A549 (cell line): Measurements from ENCODE around the gene DAGLA. TPM values are rescaled to one million over a fixed set of nuclear protein-coding genes. Genes with fewer than 3 reads are reported as not detected.

Experiments
- ATAC-seq, 2 experiments: fragments of 200-7000 bp in 1 of 2; fragments of >200 bp in 1 of 2; cut with Nextera tagmentation in 1 of 2; cut with Tn5 transposase in 1 of 2; 3 replicates each; pipeline versions ENCODE4 v1.8.0 to v1.9.1; 2018 to 2020; ENCODE audit warnings: mild to moderate bottlenecking in 1 of 2, moderate library complexity in 1 of 2
- CTCF ChIA-PET: fragments of 300-600 bp; sonication (Branson Sonifier 250); formaldehyde crosslinking; extraction: SDS; loops from one replicate; lab custom pipeline; 2021; ENCODE audit warnings: antibody characterized with exemption, inconsistent platforms; lab: Yijun Ruan, JAX
- POLR2A ChIA-PET: fragments of 350-600 bp; formaldehyde crosslinking; extraction: SDS; loops from one replicate; lab custom pipeline; 2021; ENCODE audit warnings: antibody characterized with exemption, inconsistent platforms; lab: Yijun Ruan, JAX
- DNase-seq, 2 experiments: peaks; one replicate each; pipeline versions ENCODE4 v3.0.0 to v3.0.0-alpha.2; 2011 to 2016; ENCODE audit warnings: low read depth in 1 of 2, low spot score in 1 of 2
- FAIRE-seq: peaks from 2 replicates; lab custom pipeline; 2011; peaks lifted over from hg19 to GRCh38; lab: Jason Lieb, UNC
- H3K27ac ChIP-seq, 2 experiments: fragments of >200 bp; sonication (Bioruptor Twin); formaldehyde crosslinking; 3 replicates each; pipeline ENCODE4 v1.5.1; 2016 to 2017
- H3K4me1 ChIP-seq: fragments of >200 bp; sonication (Bioruptor Twin); formaldehyde crosslinking; 3 replicates; pipeline ENCODE4 v1.6.1; 2016
- H3K4me2 ChIP-seq: fragments of >200 bp; sonication (Bioruptor Twin); formaldehyde crosslinking; 3 replicates; pipeline ENCODE4 v1.6.1; 2016
- H3K4me3 ChIP-seq: fragments of >200 bp; sonication (Bioruptor Twin); formaldehyde crosslinking; 3 replicates; pipeline ENCODE4 v1.5.1; 2016
- H3K9me3 ChIP-seq: fragments of >200 bp; sonication (Bioruptor Twin); formaldehyde crosslinking; 3 replicates; pipeline ENCODE4 v1.6.1; 2016
- CHD2 ChIP-seq: fragments of 150-350 bp; IDR thresholded peaks from 2 replicates; pipeline ENCODE4 v1.6.1; 2014; ENCODE audit warnings: low read length; ENCODE audit not compliant: partially characterized antibody
- ESRRA ChIP-seq: fragments of 150-350 bp; IDR thresholded peaks from 2 replicates; pipeline ENCODE4 v1.6.1; 2014; ENCODE audit warnings: mild to moderate bottlenecking, low read length, borderline replicate concordance
- FOXS1 ChIP-seq: fragments of 250-450 bp; sonication (Bioruptor Pico); IDR thresholded peaks from 2 replicates; pipeline ENCODE4 v1.5.0; 2020; ENCODE audit warnings: mild to moderate bottlenecking, moderate library complexity
- HDAC2 ChIP-seq: fragments of 200-600 bp; sonication (generic); IDR thresholded peaks from 2 replicates; pipeline ENCODE4 v1.6.1; 2016
- HES2 ChIP-seq: fragments of >200 bp; sonication (Bioruptor Twin); formaldehyde crosslinking; IDR thresholded peaks from 2 replicates; pipeline ENCODE4 v1.6.1; 2016
- HEYL ChIP-seq: fragments of 250-450 bp; sonication (Bioruptor Pico); IDR thresholded peaks from 2 replicates; pipeline ENCODE4 v1.8.0; 2021; ENCODE audit warnings: mild to moderate bottlenecking, moderate library complexity
- HOXB13 ChIP-seq: fragments of 250-450 bp; sonication (Bioruptor Pico); IDR thresholded peaks from 2 replicates; pipeline ENCODE4 v1.5.0; 2020; ENCODE audit warnings: low read depth, mild to moderate bottlenecking, moderate library complexity
- HOXB5 ChIP-seq: fragments of 250-450 bp; sonication (Bioruptor Pico); IDR thresholded peaks from 2 replicates; pipeline ENCODE4 v1.5.0; 2020; ENCODE audit warnings: mild to moderate bottlenecking, moderate library complexity
- JUN ChIP-seq, 2 experiments: fragments of >200 bp; sonication (Bioruptor Twin); formaldehyde crosslinking; IDR thresholded peaks; 2 replicates in 1 of 2; 3 replicates in 1 of 2; pipeline ENCODE4 v1.6.1; 2016 to 2017
- KDM1A ChIP-seq: fragments of 200-600 bp; sonication (generic); IDR thresholded peaks from 2 replicates; pipeline ENCODE4 v1.6.1; 2016; ENCODE audit warnings: low read depth, mild to moderate bottlenecking
- NR3C1 ChIP-seq: fragments of >200 bp; sonication (Bioruptor Twin); formaldehyde crosslinking; IDR thresholded peaks from 3 replicates; pipeline ENCODE4 v1.6.1; 2017
- PHF8 ChIP-seq: fragments of 200-600 bp; sonication (generic); IDR thresholded peaks from 2 replicates; pipeline ENCODE4 v1.6.1; 2016; ENCODE audit warnings: low read depth, mild to moderate bottlenecking, antibody characterized with exemption, moderate library complexity, borderline replicate concordance
- RNF2 ChIP-seq: fragments of 200-600 bp; sonication (generic); IDR thresholded peaks from 2 replicates; pipeline ENCODE4 v1.6.1; 2016; ENCODE audit warnings: low read depth, mild to moderate bottlenecking, antibody characterized with exemption, moderate library complexity, borderline replicate concordance
- SMC3 ChIP-seq: fragments of >200 bp; sonication (Bioruptor Twin); formaldehyde crosslinking; IDR thresholded peaks from 3 replicates; pipeline ENCODE4 v1.6.1; 2018; ENCODE audit warnings: inconsistent platforms
- ZFP36 ChIP-seq: fragments of 450-650 bp; IDR thresholded peaks from 2 replicates; pipeline ENCODE4 v1.6.1; 2014; ENCODE audit warnings: borderline replicate concordance; ENCODE audit not compliant: partially characterized antibody
- ZNF302 ChIP-seq: fragments of 250-450 bp; sonication (Bioruptor Pico); IDR thresholded peaks from 2 replicates; pipeline ENCODE4 v1.9.0; 2021; ENCODE audit warnings: inconsistent platforms, mild to moderate bottlenecking, moderate library complexity
- ZSCAN20 ChIP-seq: fragments of 250-450 bp; sonication (Bioruptor Pico); IDR thresholded peaks from 2 replicates; pipeline ENCODE4 v1.8.0; 2022; ENCODE audit warnings: mild to moderate bottlenecking, moderate library complexity
- WGBS: methylation state at CpG from one replicate; pipeline ENCODE4 v1.1.6; 2017; ENCODE audit errors: missing lambda C conversion rate; 5-methylcytosine and 5-hydroxymethylcytosine counted together
- polyA plus RNA-seq, 4 experiments: library from polyadenylated mRNA; depleted of rRNA in 3 of 4; stranded (reverse); fragments of >200 nt; fragmentation: RNase III in 1 of 4; extraction: RNeasy Plus Mini Kit Qiagen cat#74134 plus additional on column Dnase treatment in 1 of 4; gene quantifications; 2 replicates in 3 of 4; 3 replicates in 1 of 4; pipeline ENCODE4 v1.2.3, GENCODE V29; 2011 to 2017
- TF ChIP-seq, protein P1 (sequence below): fragments of 200-600 bp; sonication (generic); IDR thresholded peaks from 2 replicates; pipeline ENCODE4 v1.6.1; 2016; ENCODE audit warnings: antibody characterized with exemption, mild to moderate bottlenecking, moderate library complexity
- TF ChIP-seq, protein P2 (sequence below): IDR thresholded peaks from 2 replicates; pipeline ENCODE4 v1.6.1; 2012; ENCODE audit warnings: low read depth, borderline replicate concordance
- TF ChIP-seq, protein P3 (sequence below): IDR thresholded peaks from 2 replicates; pipeline ENCODE4 v1.6.1; 2012

Gene DAGLA
- polyA plus RNA-seq, 2 of the 4 experiments (the other 2 are of a cell fraction), result 0.93 to 2.5 TPM

DNA sequence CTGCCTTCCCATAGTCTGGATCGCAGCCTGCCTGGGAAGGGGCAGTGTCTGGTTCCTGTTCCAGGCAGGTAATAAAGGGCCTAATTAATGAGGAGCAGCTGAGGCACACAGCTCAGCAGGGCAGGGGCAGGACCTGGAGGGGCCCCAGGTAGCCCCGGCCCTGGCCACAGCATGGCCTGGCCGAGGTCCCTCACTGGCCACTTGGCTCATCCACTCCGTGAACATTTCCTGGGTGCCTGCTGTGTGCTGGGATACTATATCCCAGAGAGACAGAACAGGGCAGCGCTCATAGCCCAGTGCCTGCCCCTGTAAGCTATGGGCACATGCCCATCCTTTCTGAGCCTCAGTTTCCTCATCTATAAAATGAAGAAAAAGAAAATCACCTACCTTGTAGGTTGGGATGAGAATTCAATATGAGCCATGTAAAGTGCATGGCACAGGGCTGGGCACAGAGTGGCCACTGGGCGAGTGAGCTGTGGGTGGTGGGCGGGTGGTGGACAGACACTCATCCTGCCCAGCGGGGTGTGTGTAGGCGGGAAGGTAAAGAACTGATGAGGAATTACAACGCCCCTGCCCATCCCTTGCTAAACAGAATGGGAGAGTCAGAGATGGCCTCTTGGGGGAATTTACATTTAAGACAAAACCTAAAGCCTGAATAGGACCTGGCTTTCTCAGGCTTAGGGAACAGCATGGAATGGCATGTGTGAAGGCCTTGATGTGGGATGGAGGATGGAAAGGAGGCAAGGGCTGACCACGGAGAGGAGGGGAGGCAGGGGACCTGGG is 81.4 kb downstream of the DAGLA start (continued):
- TF ChIP-seq HOXB5 (CRISPR knock-in tag) (no peak), FOXS1 (no peak)
- TF ChIP-seq, protein P1, sequence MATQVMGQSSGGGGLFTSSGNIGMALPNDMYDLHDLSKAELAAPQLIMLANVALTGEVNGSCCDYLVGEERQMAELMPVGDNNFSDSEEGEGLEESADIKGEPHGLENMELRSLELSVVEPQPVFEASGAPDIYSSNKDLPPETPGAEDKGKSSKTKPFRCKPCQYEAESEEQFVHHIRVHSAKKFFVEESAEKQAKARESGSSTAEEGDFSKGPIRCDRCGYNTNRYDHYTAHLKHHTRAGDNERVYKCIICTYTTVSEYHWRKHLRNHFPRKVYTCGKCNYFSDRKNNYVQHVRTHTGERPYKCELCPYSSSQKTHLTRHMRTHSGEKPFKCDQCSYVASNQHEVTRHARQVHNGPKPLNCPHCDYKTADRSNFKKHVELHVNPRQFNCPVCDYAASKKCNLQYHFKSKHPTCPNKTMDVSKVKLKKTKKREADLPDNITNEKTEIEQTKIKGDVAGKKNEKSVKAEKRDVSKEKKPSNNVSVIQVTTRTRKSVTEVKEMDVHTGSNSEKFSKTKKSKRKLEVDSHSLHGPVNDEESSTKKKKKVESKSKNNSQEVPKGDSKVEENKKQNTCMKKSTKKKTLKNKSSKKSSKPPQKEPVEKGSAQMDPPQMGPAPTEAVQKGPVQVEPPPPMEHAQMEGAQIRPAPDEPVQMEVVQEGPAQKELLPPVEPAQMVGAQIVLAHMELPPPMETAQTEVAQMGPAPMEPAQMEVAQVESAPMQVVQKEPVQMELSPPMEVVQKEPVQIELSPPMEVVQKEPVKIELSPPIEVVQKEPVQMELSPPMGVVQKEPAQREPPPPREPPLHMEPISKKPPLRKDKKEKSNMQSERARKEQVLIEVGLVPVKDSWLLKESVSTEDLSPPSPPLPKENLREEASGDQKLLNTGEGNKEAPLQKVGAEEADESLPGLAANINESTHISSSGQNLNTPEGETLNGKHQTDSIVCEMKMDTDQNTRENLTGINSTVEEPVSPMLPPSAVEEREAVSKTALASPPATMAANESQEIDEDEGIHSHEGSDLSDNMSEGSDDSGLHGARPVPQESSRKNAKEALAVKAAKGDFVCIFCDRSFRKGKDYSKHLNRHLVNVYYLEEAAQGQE, result no peak
- TF ChIP-seq, all 56 proteins: peak for 0

- 83% methylated on average over 8 of the region's 10 CpGs for WGBS
- CTCF ChIA-PET, result interaction anchor here (1.0 kb wide), 1 partner anchor 26 kb away, joined by 3 read pairs; no protein-coding TSS in a partner anchor
- no peak for TF ChIP-seq PHF8
- no peak for TF ChIP-seq RNF2
- no peak for TF ChIP-seq HEYL (CRISPR knock-in tag)
- no peak for TF ChIP-seq CHD2
These were observed 82.0 kb downstream of the DAGLA start for GRCh38 chr11:61762223-61762615.

DNA sequence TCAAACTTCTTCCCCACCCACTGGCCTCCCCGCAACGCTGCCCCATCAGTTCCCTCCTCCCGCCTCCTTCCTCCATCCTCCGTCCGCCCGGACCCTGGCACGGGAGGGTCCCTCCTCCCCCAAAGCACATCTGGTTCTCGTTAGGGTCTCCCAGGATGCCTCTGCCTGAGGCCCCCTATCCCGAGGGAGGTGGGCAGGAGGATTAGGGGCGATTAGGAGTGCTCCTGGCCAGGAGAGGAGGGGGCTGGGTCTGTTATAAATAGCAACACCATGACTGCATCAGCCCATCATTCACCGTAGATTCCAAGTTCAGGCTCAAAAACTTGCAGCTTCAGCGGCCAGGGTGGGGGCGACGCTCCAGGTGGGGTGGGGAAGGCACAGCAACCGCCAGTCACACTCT is 82.6 kb downstream of the DAGLA start:
- Histone ChIP-seq H3K4me3 (no peak overlapping the region), H3K4me1 (peaks cover 69% of the 10 kb centered on the region)

More at GRCh38 chr11:61762223-61762615, 82.0 kb downstream of the DAGLA start:
- POLR2A ChIA-PET, result no interaction called here
- Histone ChIP-seq H3K9me3 (no peaks in the 10 kb centered on the region), H3K4me2 (no peak overlapping the region), H3K4me3 (no peak overlapping the region), H3K4me1 (peaks cover 75% of the 10 kb centered on the region), H3K27ac (peak overlapping the region in 1 of 2 experiments; percentile 56; a peak in 3 of 6 replicates)
- no peak for FAIRE-seq
- DNase-seq, result no peak
- ATAC-seq, result no peak

More for the DNA sequence above, 82.6 kb downstream of the DAGLA start:
- DNase-seq, result no peak
- 77% methylated on average over 11 of the region's 15 CpGs for WGBS
- peak overlapping the region in 1 of 2 experiments; percentile 9; a peak in 1 of 6 replicates for H3K27ac ChIP-seq
- no peak for ATAC-seq
- POLR2A ChIA-PET, result no interaction called here
- CTCF ChIA-PET, result interaction anchor here (1.0 to 7.2 kb wide), 3 partner anchors 15 to 29 kb away, joined by 3 to 42 read pairs (median 12); no protein-coding TSS in a partner anchor
- no peak for FAIRE-seq
- TF ChIP-seq HOXB13 (CRISPR knock-in tag), result no peak
- TF ChIP-seq ZFP36, result no peak
- TF ChIP-seq NR3C1, result no peak
- no peak for TF ChIP-seq HES2
- no peak for TF ChIP-seq RNF2
- TF ChIP-seq HDAC2, result no peak
- no peak for TF ChIP-seq ESRRA
- TF ChIP-seq JUN (IDR thresholded peaks at IDR 0.05), result no peak
- no peak for TF ChIP-seq ZSCAN20 (CRISPR knock-in tag)
- TF ChIP-seq, protein P2, sequence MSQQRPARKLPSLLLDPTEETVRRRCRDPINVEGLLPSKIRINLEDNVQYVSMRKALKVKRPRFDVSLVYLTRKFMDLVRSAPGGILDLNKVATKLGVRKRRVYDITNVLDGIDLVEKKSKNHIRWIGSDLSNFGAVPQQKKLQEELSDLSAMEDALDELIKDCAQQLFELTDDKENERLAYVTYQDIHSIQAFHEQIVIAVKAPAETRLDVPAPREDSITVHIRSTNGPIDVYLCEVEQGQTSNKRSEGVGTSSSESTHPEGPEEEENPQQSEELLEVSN, result no peak
- no peak for TF ChIP-seq ZNF302 (CRISPR knock-in tag)
- no peak for TF ChIP-seq KDM1A
- TF ChIP-seq, protein P3, sequence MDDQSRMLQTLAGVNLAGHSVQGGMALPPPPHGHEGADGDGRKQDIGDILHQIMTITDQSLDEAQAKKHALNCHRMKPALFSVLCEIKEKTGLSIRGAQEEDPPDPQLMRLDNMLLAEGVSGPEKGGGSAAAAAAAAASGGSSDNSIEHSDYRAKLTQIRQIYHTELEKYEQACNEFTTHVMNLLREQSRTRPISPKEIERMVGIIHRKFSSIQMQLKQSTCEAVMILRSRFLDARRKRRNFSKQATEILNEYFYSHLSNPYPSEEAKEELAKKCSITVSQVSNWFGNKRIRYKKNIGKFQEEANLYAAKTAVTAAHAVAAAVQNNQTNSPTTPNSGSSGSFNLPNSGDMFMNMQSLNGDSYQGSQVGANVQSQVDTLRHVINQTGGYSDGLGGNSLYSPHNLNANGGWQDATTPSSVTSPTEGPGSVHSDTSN, result no peak
- TF ChIP-seq SMC3, result no peak
- TF ChIP-seq, all 56 proteins: peak for 0
- no peak overlapping the region for H3K4me2 ChIP-seq
- no peaks in the 10 kb centered on the region for H3K9me3 ChIP-seq
